ENCODE measurements around the gene ANKMY1. TPM values are rescaled to one million over a fixed set of nuclear protein-coding genes. Genes with fewer than 3 reads are reported as not detected.

The ANKMY1 gene
- total RNA-seq, 4 donors from 2014 or later = 15.1 to 64.0 (median 27.5) TPM

DNA sequence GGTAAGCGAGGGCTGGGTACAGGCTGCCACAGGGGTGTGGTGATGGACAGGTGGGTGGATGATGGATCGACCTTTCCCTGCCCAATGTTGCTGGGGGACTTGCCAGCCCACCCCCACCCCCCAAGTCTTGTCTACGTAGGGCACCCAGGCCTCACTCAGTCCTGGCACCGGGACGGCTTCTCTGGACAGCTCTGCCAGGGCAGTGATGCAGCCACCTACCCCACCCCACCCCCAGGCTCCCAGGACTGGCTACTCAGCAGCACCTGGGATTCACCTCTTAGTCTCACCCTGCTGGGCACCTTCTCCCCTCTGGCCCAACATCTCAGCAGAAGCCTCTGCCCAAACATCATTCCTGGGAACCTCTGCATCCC lies 55.7 kb downstream of the ANKMY1 start:
- in situ Hi-C loops (cut with MboI; ENCODE audit: low pct_ligation_motif_present in 1 of 4, low pct_unique_long_range_greater_than_20kb in 1 of 4, low sequenced_read_pairs in 3 of 4) = loop anchor here in 2 of 4 donors (25.0 kb wide), 1 partner anchor 210 kb away; no protein-coding TSS in a partner anchor
- H3K4me3 ChIP-seq = no peak overlapping the region
- no peaks in the 10 kb centered on the region for H3K4me1 ChIP-seq
- H3K27me3 ChIP-seq = no peaks in the 10 kb centered on the region
- intact Hi-C loops (cut with DNase I; ENCODE audit: low total_unique reads) = no loop called here
- DNase-seq = no peak
- TF ChIP-seq EP300 (IDR thresholded peaks at IDR 0.05; ENCODE audit: low read depth) (no peak), POLR2AphosphoS5 (IDR thresholded peaks at IDR 0.05) (no peak)
- TF ChIP-seq, protein P1, sequence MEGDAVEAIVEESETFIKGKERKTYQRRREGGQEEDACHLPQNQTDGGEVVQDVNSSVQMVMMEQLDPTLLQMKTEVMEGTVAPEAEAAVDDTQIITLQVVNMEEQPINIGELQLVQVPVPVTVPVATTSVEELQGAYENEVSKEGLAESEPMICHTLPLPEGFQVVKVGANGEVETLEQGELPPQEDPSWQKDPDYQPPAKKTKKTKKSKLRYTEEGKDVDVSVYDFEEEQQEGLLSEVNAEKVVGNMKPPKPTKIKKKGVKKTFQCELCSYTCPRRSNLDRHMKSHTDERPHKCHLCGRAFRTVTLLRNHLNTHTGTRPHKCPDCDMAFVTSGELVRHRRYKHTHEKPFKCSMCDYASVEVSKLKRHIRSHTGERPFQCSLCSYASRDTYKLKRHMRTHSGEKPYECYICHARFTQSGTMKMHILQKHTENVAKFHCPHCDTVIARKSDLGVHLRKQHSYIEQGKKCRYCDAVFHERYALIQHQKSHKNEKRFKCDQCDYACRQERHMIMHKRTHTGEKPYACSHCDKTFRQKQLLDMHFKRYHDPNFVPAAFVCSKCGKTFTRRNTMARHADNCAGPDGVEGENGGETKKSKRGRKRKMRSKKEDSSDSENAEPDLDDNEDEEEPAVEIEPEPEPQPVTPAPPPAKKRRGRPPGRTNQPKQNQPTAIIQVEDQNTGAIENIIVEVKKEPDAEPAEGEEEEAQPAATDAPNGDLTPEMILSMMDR (IDR thresholded peaks at IDR 0.05) = no peak
- no peaks in the 10 kb centered on the region for H3K9me3 ChIP-seq
- no peak overlapping the region for H3K27ac ChIP-seq
- no peaks in the 10 kb centered on the region for H3K36me3 ChIP-seq
- whole genome bisulfite sequencing, 2 donors (ENCODE audit: low coverage in 1 of 2) = 88% methylated on average over 5 of the region's 5 CpGs; no CpG with 5 or more reads in 1 of the 2 donors

DNA sequence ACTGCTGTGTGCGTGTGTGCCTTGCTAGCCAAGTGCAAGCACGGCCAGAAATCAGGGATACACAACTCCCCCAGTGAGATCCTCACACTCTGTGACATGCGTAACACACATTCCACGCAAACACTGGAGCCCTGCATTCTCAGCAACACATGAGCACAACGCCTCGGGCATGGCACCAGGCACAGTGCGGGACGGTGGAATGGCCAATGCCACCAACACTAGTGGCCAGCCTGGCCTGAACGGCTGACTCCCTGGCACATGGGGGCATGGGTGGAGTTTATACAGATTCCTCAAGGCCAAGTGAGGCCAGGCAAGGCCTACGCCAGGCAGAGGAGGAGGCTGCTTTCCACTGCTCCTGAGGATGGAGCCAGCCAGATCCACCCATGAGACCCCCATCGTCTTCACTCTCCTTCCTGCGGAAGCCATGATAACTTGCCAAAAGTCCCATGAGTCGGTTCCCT lies 56.2 kb downstream of the ANKMY1 start:
- Histone ChIP-seq H3K27ac (no peak overlapping the region), H3K9me3 (no peaks in the 10 kb centered on the region), H3K4me1 (no peaks in the 10 kb centered on the region), H3K27me3 (no peaks in the 10 kb centered on the region), H3K4me3 (no peak overlapping the region), H3K36me3 (no peaks in the 10 kb centered on the region)
- intact Hi-C loops (cut with DNase I; ENCODE audit: low total_unique reads) (no loop called here), in situ Hi-C loops (cut with MboI; ENCODE audit: low pct_ligation_motif_present in 1 of 4, low pct_unique_long_range_greater_than_20kb in 1 of 4, low sequenced_read_pairs in 3 of 4) (loop anchor here in 2 of 4 donors (25.0 kb wide), 1 partner anchor 211 kb away; no protein-coding TSS in a partner anchor)
- no peak for DNase-seq
- TF ChIP-seq POLR2AphosphoS5 (IDR thresholded peaks at IDR 0.05) (no peak), POLR2A (IDR thresholded peaks at IDR 0.05) (no peak)
- TF ChIP-seq, protein P1 (IDR thresholded peaks at IDR 0.05) = no peak
- 97% methylated on average over 11 of the region's 13 CpGs; no CpG with 5 or more reads in 1 of the 2 donors for WGBS, 2 donors (ENCODE audit: low coverage in 1 of 2)

DNA sequence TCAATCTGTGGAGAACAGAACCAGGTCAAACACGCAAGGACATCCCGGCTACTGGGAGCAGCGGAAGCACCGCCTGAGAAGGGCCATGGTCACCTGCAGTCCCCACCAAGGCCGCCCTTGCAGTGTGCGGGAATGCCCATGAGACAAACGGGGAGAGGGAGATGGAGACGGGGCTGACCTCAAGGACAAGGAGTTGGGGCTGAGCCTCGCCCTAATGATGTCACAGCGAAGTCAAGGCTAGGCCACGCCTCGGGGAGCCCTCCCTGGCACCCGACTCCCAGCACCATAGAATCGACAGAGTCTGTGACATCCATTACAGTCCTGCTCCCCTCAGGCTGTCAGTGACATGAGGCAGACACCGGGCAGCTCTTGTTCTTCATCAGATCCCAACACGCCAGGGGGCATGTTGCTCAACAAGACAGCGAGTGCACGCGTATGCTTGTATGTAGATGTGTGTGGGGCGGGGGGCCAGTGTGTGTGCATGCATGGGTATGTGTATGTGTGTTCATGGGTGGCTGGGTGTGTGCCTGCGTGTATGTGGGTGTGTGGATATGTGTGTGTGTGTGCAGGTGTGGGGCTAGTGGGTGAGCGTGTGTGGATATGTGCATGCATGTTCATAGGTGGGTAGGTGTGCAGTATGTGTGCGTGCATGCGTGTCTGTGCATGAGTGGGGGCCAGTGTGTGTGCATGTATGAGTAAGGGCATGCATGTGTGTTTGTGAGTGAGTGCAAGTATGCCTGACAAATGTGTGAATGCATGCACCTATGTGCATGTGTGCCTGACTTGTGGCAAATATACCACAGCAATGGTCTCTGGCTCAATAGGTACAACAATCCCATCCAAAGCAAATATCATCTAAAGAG lies 57.0 kb downstream of the ANKMY1 start:
- Histone ChIP-seq H3K27me3 (no peaks in the 10 kb centered on the region), H3K27ac (no peak overlapping the region), H3K9me3 (no peaks in the 10 kb centered on the region), H3K4me3 (no peak overlapping the region), H3K36me3 (no peaks in the 10 kb centered on the region), H3K4me1 (no peaks in the 10 kb centered on the region)
- DNase-seq = no peak
- in situ Hi-C loops (cut with MboI; ENCODE audit: low pct_ligation_motif_present in 1 of 4, low pct_unique_long_range_greater_than_20kb in 1 of 4, low sequenced_read_pairs in 3 of 4) = loop anchor here in 2 of 4 donors (25.0 kb wide), 1 partner anchor 212 kb away; no protein-coding TSS in a partner anchor
- no peak for TF ChIP-seq POLR2AphosphoS5 (IDR thresholded peaks at IDR 0.05)
- TF ChIP-seq, protein P1 (IDR thresholded peaks at IDR 0.05) = no peak
- TF ChIP-seq EP300 (IDR thresholded peaks at IDR 0.05; ENCODE audit: low read depth) = no peak
- TF ChIP-seq POLR2A (IDR thresholded peaks at IDR 0.05) = no peak
- WGBS, 2 donors (ENCODE audit: low coverage in 1 of 2) = 96% methylated on average over 16 of the region's 24 CpGs; no CpG with 5 or more reads in 1 of the 2 donors
- intact Hi-C loops (cut with DNase I; ENCODE audit: low total_unique reads) = no loop called here
